ENCODE measurements around the gene ST6GALNAC4. TPM values are rescaled to one million over a fixed set of nuclear protein-coding genes. Genes with fewer than 3 reads are reported as not detected.

The ST6GALNAC4 gene
- total RNA-seq, 1 experiment from 2014 or later = 12.8 TPM

- H3K27ac Mint-ChIP-seq (ENCODE audit: unreplicated experiment) = peak overlapping the region; percentile 97
- H3K9me3 Mint-ChIP-seq (ENCODE audit: low read depth, unreplicated experiment) = no peaks in the 10 kb centered on the region
- intact Hi-C loops (cut with micrococcal nuclease; ENCODE audit: unreplicated experiment) = no loop called here
- BruUV-seq (replicated peaks) = no TSS peak
- TF ChIP-seq CTCF (IDR thresholded peaks at IDR 0.05; ENCODE audit: unreplicated experiment) = no peak
- peaks cover 43% of the 10 kb centered on the region for H3K4me1 Mint-ChIP-seq (ENCODE audit: low read depth, unreplicated experiment)
- no peaks in the 10 kb centered on the region for H3K27me3 Mint-ChIP-seq (ENCODE audit: unreplicated experiment)
- no peak for DNase-seq
- CTCF ChIA-PET = interaction anchor here (1.0 kb wide), 1 partner anchor 53 kb away, joined by 3 read pairs; no protein-coding TSS in a partner anchor
- peaks cover 70% of the 10 kb centered on the region for H3K36me3 Mint-ChIP-seq (ENCODE audit: insufficient read depth, unreplicated experiment)
- H3K4me3 Mint-ChIP-seq (ENCODE audit: low read depth, unreplicated experiment) = peak overlapping the region; percentile 98
Measured at GRCh38 chr9:127938298-127938690, 21.5 kb upstream of the ST6GALNAC4 start.

DNA sequence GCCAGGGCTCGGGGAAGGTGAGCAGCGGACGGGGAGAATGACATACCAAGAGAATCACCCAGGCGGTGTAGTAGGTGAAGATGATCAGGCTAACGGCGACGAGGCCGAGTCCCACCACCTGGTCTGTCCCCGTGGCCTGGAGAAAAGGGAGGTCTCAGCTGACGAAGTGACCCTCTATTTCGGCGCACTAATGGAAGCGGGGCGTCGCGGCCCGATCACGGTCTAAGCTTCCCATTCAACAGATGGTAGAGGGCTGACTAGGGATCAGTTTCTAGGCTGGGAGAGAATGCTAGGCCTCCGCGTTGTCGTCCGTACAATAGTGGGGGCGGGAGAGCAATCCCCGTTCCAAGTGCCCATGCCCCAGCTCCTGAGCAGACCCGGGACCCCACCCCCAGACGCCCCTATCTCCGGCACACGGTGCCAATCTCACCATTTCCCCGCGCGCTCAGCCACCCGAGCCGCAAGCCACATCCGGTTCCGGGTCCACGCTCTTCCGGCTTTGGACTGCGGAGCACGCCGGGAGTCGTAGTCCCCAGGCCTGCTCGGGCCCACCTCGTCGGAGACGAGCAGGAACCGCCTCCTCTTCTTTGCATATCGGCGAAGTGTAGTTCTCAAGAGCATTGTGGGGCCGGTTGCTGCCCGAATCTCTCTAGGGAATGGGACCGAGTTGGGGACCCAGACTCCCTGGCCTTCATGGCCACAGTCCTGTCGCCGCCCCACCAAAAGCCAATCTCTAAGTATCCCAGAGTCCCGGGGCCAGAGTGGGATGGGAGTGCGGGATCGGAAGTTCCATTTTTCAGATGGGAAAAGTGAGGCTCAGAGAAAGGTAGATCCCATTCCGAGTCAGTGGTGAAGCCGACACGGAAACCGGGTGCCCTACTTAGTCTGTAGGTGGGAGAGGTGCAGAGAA lies 20.8 kb upstream of the ST6GALNAC4 start, which contains the start of gene DPM2:
DPM2 (minus strand) TSS at position 467 of the 910 bp plus-strand sequence; CDS start at position 433, 34 bp downstream.
- no peaks in the 10 kb centered on the region for H3K27me3 Mint-ChIP-seq (ENCODE audit: unreplicated experiment)
- TF ChIP-seq CTCF (IDR thresholded peaks at IDR 0.05; ENCODE audit: unreplicated experiment) = no peak
- TSS peak; percentile 61 for BruUV-seq (replicated peaks)
- peaks cover 37% of the 10 kb centered on the region for H3K4me1 Mint-ChIP-seq (ENCODE audit: low read depth, unreplicated experiment)
- H3K27ac Mint-ChIP-seq (ENCODE audit: unreplicated experiment) = peak within 1 kb of the TSS; percentile 97
- intact Hi-C loops (cut with micrococcal nuclease; ENCODE audit: unreplicated experiment) = no loop called here
- H3K36me3 Mint-ChIP-seq (ENCODE audit: insufficient read depth, unreplicated experiment) = peaks cover 69% of the 10 kb centered on the region
- CTCF ChIA-PET = interaction anchor here (0.5 kb wide), 1 partner anchor 96 kb away, joined by 3 read pairs; no protein-coding TSS in a partner anchor
- peak; percentile 65 for DNase-seq
- H3K9me3 Mint-ChIP-seq (ENCODE audit: low read depth, unreplicated experiment) = no peaks in the 10 kb centered on the region
- peak within 1 kb of the TSS; percentile 98 for H3K4me3 Mint-ChIP-seq (ENCODE audit: low read depth, unreplicated experiment)

GRCh38 chr9:127937056-127937387 lies 20.2 kb upstream of the ST6GALNAC4 start:
- H3K36me3 Mint-ChIP-seq (ENCODE audit: insufficient read depth, unreplicated experiment) = peaks cover 63% of the 10 kb centered on the region
- no TSS peak for BruUV-seq (replicated peaks)
- H3K4me3 Mint-ChIP-seq (ENCODE audit: low read depth, unreplicated experiment) = peak overlapping the region; percentile 98

GRCh38 chr9:127936347-127936852 lies 19.6 kb upstream of the ST6GALNAC4 start:
- intact Hi-C loops (cut with micrococcal nuclease; ENCODE audit: unreplicated experiment) = no loop called here
- TF ChIP-seq CTCF (IDR thresholded peaks at IDR 0.05; ENCODE audit: unreplicated experiment) = no peak
- DNase-seq = no peak
- Mint-ChIP-seq H3K4me3 (ENCODE audit: low read depth, unreplicated experiment) (peak overlapping the region; percentile 98), H3K9me3 (ENCODE audit: low read depth, unreplicated experiment) (no peaks in the 10 kb centered on the region), H3K27me3 (ENCODE audit: unreplicated experiment) (no peaks in the 10 kb centered on the region), H3K4me1 (ENCODE audit: low read depth, unreplicated experiment) (peaks cover 38% of the 10 kb centered on the region), H3K36me3 (ENCODE audit: insufficient read depth, unreplicated experiment) (peaks cover 63% of the 10 kb centered on the region), H3K27ac (ENCODE audit: unreplicated experiment) (peak overlapping the region; percentile 50)
- CTCF ChIA-PET = no interaction called here
- no TSS peak for BruUV-seq (replicated peaks)

More at GRCh38 chr9:127937056-127937387, 20.2 kb upstream of the ST6GALNAC4 start:
- Mint-ChIP-seq H3K27ac (ENCODE audit: unreplicated experiment) (peak overlapping the region; percentile 97), H3K27me3 (ENCODE audit: unreplicated experiment) (no peaks in the 10 kb centered on the region), H3K9me3 (ENCODE audit: low read depth, unreplicated experiment) (no peaks in the 10 kb centered on the region), H3K4me1 (ENCODE audit: low read depth, unreplicated experiment) (peaks cover 33% of the 10 kb centered on the region)
- CTCF ChIA-PET = interaction anchor here (0.5 kb wide), 1 partner anchor 96 kb away, joined by 3 read pairs; no protein-coding TSS in a partner anchor
- intact Hi-C loops (cut with micrococcal nuclease; ENCODE audit: unreplicated experiment) = no loop called here
- no peak for DNase-seq
- TF ChIP-seq CTCF (IDR thresholded peaks at IDR 0.05; ENCODE audit: unreplicated experiment) = no peak

Measured in Calu3 (cell line).